Vagina (tissue), 2 donors: ENCODE data around the gene GALNT7.

Experiments
- CTCF ChIP-seq, 3 experiments: fragments of 450-650 bp in 2 of 3; fragments of 200-600 bp in 1 of 3; sonication (generic) in 1 of 3; IDR thresholded peaks; one replicate each; pipeline ENCODE4 v1.5.1; 2017 to 2019; ENCODE audit warnings: antibody characterized with exemption in 3 of 3, mild to moderate bottlenecking in 2 of 3, moderate library complexity in 2 of 3
- POLR2A ChIP-seq, 2 donors: fragments of 450-650 bp; IDR thresholded peaks; one replicate each; pipeline ENCODE4 v1.6.1; 2017; ENCODE audit warnings: antibody characterized with exemption in 2 of 2, mild to moderate bottlenecking in 2 of 2, moderate library complexity in 2 of 2

GRCh38 chr4:173178144-173178543 is 9.5 kb downstream of the GALNT7 start:
- TF ChIP-seq CTCF (IDR thresholded peaks at IDR 0.05) (no peak), POLR2A (IDR thresholded peaks at IDR 0.05) (no peak)
